GM12874 (cell line): Measurements from ENCODE around the gene AK9.
A peak's percentile ranks its signal among the peaks of the same experiment; 100 is the strongest.

Experiments used
- CTCF ChIP-seq: IDR thresholded peaks from 2 replicates; pipeline ENCODE4 v1.5.1; 2011; ENCODE audit warnings: low read depth, mild to moderate bottlenecking, control low read depth, low read length, moderate library complexity; ENCODE audit not compliant: insufficient read depth

Gene AK9

GRCh38 chr6:109527989-109528388 is 163.0 kb downstream of the AK9 start:
- no peak for TF ChIP-seq CTCF

GRCh38 chr6:109526905-109527628 is 163.9 kb downstream of the AK9 start:
- peak; percentile 45; the same call in 1 of the 2 replicates for TF ChIP-seq CTCF

GRCh38 chr6:109524129-109524528 is 166.9 kb downstream of the AK9 start:
- no peak for TF ChIP-seq CTCF

GRCh38 chr6:109523478-109523877 is 167.5 kb downstream of the AK9 start:
- no peak for TF ChIP-seq CTCF

- TF ChIP-seq CTCF, result no peak
These were observed 169.9 kb downstream of the AK9 start for GRCh38 chr6:109521080-109521479.

GRCh38 chr6:109516929-109517328 is 174.1 kb downstream of the AK9 start:
- no peak for TF ChIP-seq CTCF

- no peak for TF ChIP-seq CTCF
These were observed 175.1 kb downstream of the AK9 start for GRCh38 chr6:109515781-109516409.
